ENCODE measurements around the gene ST14. TPM values are rescaled to one million over a fixed set of nuclear protein-coding genes. Genes with fewer than 3 reads are reported as not detected.

Gene ST14
- total RNA-seq, 1 donor from 2014 or later = 0.10 TPM

DNA sequence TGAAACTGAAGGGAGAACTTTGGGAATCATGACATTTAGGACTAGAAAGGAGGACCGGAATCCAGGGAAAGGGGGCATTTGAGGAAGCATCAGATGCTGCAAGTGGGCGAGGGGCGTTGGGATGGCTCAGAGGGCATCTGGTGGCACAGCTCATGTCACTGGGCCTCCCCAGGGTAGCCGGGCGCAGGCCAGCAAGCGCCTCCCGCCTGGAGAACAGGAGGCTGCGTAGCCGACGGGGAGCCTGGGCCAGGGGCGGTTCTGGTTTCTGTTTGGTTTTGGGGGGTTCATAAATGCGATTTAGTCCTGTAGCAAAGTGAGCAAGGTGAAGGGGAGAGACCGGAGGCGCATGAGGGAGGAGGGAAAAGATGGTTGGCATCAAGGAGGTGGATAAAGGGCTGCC is 443 bp upstream of the ST14 start:
- Mint-ChIP-seq H3K9me3 (ENCODE audit: low read depth) (no peaks in the 10 kb centered on the region), H3K36me3 (ENCODE audit: low read depth) (no peaks in the 10 kb centered on the region), H3K27me3 (ENCODE audit: low read depth) (peaks cover 29% of the 10 kb centered on the region), H3K27ac (ENCODE audit: unreplicated experiment) (no peak overlapping the region), H3K4me3 (ENCODE audit: unreplicated experiment) (peak overlapping the region; percentile 33), H3K4me1 (ENCODE audit: low read depth) (peaks cover 23% of the 10 kb centered on the region)
- TF ChIP-seq, protein P1, sequence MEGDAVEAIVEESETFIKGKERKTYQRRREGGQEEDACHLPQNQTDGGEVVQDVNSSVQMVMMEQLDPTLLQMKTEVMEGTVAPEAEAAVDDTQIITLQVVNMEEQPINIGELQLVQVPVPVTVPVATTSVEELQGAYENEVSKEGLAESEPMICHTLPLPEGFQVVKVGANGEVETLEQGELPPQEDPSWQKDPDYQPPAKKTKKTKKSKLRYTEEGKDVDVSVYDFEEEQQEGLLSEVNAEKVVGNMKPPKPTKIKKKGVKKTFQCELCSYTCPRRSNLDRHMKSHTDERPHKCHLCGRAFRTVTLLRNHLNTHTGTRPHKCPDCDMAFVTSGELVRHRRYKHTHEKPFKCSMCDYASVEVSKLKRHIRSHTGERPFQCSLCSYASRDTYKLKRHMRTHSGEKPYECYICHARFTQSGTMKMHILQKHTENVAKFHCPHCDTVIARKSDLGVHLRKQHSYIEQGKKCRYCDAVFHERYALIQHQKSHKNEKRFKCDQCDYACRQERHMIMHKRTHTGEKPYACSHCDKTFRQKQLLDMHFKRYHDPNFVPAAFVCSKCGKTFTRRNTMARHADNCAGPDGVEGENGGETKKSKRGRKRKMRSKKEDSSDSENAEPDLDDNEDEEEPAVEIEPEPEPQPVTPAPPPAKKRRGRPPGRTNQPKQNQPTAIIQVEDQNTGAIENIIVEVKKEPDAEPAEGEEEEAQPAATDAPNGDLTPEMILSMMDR (IDR thresholded peaks at IDR 0.05) = no peak
- no peak for DNase-seq (ENCODE audit: low spot score)

DNA sequence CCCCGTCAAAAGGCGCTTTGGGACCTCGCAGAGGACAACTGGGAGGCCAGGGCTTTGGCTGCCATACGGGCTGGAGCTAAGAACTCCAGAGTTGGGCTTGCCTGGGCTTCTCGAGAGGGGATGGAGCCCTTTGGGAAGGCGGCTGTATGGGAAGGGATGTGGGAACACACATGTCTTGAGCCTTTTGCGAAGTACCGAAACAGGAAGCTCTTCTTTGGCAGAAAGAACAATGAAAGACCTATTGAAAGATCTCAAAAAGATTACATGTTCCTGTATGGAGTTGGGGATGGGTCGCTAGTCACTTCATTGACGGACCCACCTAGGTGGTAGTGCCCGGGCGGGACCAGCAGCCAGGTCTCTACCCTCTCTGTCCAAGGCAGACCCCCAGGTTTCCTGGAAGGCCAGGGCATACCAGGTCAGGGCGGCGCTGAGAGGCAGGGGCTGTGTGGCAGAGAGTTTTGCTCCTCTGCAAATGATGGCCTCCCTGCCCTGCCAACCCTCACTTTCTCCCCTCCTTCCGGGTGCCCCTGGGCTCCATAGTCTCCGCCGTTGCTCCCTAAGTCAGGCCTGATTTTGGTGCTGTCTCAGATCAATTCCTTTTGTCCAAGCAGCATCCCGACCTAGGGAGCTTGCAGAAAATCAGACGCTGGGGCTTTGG is 1.0 kb downstream of the ST14 start:
- TF ChIP-seq, protein P1 (IDR thresholded peaks at IDR 0.05) = no peak
- DNase-seq (ENCODE audit: low spot score) = no peak
- no peak overlapping the region for H3K27ac Mint-ChIP-seq (ENCODE audit: unreplicated experiment)
- peaks cover 29% of the 10 kb centered on the region for H3K27me3 Mint-ChIP-seq (ENCODE audit: low read depth)
- peaks cover 23% of the 10 kb centered on the region for H3K4me1 Mint-ChIP-seq (ENCODE audit: low read depth)
- H3K36me3 Mint-ChIP-seq (ENCODE audit: low read depth) = no peaks in the 10 kb centered on the region
- no peaks in the 10 kb centered on the region for H3K9me3 Mint-ChIP-seq (ENCODE audit: low read depth)
- peak overlapping the region; percentile 45 for H3K4me3 Mint-ChIP-seq (ENCODE audit: unreplicated experiment)

DNA sequence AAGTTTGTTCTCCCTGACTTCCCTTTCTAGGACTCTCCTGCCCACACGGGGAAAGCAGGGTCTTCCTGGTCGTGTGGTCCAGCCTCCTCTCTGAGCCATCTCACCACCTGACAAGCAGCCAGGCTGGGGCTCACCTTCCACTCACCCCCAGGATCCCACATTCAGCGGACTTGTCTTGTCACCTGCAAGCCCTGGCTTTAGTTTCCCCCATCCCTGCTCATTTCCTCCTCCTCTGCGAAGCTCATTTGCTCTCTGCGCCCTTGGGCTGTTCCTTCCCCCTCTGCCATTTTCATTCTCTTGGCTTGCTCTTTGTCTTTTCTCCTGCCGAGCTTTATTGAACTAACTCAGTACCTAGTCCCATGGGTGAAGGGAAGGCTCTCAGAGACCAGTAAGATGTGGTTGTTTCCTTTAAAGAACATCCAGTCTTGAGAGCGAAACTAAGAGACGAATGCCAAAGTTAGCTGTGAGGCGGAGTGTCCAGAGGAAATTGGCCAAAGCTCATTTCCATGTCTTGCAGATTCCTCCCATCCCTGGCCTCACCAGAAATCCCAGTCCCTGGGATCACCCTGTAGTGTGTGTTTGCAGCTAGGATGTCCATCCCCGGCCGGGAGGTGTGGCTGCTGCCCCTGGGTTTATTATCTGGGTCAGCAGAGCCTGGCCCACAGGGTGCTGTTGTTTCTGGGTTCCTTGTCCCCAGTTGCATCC is 2.0 kb downstream of the ST14 start:
- peaks cover 29% of the 10 kb centered on the region for H3K27me3 Mint-ChIP-seq (ENCODE audit: low read depth)
- no peaks in the 10 kb centered on the region for H3K36me3 Mint-ChIP-seq (ENCODE audit: low read depth)
- no peak overlapping the region for H3K4me3 Mint-ChIP-seq (ENCODE audit: unreplicated experiment)
- TF ChIP-seq, protein P1 (IDR thresholded peaks at IDR 0.05) = no peak
- H3K4me1 Mint-ChIP-seq (ENCODE audit: low read depth) = peaks cover 25% of the 10 kb centered on the region
- H3K27ac Mint-ChIP-seq (ENCODE audit: unreplicated experiment) = no peak overlapping the region
- H3K9me3 Mint-ChIP-seq (ENCODE audit: low read depth) = no peaks in the 10 kb centered on the region
- no peak for DNase-seq (ENCODE audit: low spot score)

DNA sequence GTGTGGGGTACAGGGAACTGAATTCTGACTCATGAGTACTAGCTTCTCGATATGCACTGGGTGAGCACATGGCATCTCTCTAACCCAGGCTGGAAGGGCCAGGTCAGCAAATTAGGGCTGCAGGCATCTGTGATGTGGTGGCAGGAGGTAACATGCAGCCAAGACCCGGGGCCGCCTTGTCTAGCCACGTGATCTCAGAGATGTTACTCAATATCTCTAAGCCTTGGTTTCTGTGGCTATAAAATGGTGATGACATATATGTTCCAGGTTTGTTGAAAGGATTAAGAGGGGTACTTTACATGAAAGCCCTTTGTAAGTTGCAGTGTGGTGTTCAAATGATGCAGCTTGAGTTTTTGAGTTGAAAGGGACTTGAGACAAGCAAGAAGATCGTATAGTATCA is 3.2 kb downstream of the ST14 start:
- H3K36me3 Mint-ChIP-seq (ENCODE audit: low read depth) = no peaks in the 10 kb centered on the region
- no peak overlapping the region for H3K27ac Mint-ChIP-seq (ENCODE audit: unreplicated experiment)
- H3K27me3 Mint-ChIP-seq (ENCODE audit: low read depth) = peaks cover 29% of the 10 kb centered on the region
- peaks cover 20% of the 10 kb centered on the region for H3K4me1 Mint-ChIP-seq (ENCODE audit: low read depth)
- DNase-seq (ENCODE audit: low spot score) = no peak
- no peaks in the 10 kb centered on the region for H3K9me3 Mint-ChIP-seq (ENCODE audit: low read depth)
- TF ChIP-seq, protein P1 (IDR thresholded peaks at IDR 0.05) = no peak
- no peak overlapping the region for H3K4me3 Mint-ChIP-seq (ENCODE audit: unreplicated experiment)

DNA sequence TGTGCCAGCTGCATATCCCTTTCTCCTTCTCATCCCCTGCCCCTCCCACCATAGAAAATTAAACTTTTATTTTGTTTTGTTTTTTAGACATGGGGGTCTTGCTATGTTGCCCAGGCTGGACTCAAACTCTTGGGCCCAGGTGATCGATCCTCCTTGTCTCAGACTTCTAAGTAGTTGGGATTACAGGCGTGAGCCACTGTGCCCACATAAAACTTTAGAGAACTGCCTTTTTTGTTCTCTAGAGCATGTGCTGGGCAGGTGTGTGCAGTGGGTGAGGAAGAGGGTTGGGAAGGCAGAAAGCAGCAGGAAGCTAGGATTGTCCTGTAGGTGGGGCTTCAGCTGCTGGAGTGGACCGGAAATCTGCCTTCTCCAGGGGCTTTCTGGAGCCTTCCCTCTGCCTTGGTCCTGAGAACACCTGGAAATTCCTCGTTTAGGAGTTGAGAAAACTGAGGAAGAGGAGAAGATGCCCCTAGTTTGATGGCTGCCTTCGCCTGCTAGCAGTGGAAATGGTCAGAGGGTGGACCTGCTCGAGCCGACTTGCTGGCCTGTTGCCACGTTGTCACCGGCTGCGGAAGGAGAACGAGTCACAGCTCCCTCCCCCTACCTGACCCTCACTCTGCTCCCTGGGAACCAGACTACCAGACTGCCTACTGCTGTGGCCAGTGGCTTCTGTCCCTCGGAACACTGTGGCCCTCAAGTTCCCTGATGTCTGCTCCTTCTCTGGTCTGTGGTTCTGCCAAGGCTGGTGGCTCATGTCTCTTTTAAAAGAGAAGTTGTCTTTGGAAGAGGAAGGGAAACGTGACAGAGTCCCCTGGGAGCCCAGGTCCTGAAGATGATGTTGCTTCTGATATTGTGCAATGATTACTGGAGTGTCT is 4.0 kb downstream of the ST14 start:
- Mint-ChIP-seq H3K4me3 (ENCODE audit: unreplicated experiment) (no peak overlapping the region), H3K27ac (ENCODE audit: unreplicated experiment) (no peak overlapping the region), H3K9me3 (ENCODE audit: low read depth) (no peaks in the 10 kb centered on the region), H3K36me3 (ENCODE audit: low read depth) (no peaks in the 10 kb centered on the region), H3K4me1 (ENCODE audit: low read depth) (peaks cover 20% of the 10 kb centered on the region), H3K27me3 (ENCODE audit: low read depth) (peaks cover 27% of the 10 kb centered on the region)
- no peak for DNase-seq (ENCODE audit: low spot score)
- TF ChIP-seq, protein P1 (IDR thresholded peaks at IDR 0.05) = no peak

All from chondrocyte (in vitro differentiated cells).